HG03558 (cell line): ENCODE measurements around the gene DNAH8.

Experiments used
- ATAC-seq: cut with Tn5 transposase; IDR thresholded peaks from one replicate; pipeline ENCODE4 v1.9.1; 2021; ENCODE audit warnings: moderate number of reproducible peaks; ENCODE audit not compliant: unreplicated experiment; ENCODE audit errors: extremely low read depth

The DNAH8 gene

GRCh38 chr6:39060467-39061160, 345.5 kb downstream of the DNAH8 start:
- ATAC-seq, result no peak

DNA sequence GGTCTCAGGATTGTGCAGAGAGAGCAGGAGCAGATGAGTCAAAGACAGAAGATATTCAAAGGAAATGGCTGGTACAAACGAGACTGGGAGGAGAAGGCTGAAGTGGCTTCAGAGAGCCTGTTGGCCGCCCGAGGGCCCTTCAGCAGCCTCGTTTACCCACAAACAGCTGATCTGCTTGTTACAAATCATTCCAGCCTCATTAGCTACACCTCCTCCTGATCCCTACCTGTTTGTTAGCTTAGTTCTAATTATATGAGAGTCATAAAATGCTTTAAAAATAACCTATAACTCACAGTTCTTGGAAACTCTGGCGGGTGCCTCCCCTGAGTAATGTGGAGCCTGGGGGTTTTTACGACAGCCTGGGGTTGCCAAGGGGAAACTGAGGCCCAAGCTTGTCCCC, 346.1 kb downstream of the DNAH8 start:
- ATAC-seq, result no peak

- no peak for ATAC-seq
Measured at GRCh38 chr6:39061588-39061987, 346.5 kb downstream of the DNAH8 start.

DNA sequence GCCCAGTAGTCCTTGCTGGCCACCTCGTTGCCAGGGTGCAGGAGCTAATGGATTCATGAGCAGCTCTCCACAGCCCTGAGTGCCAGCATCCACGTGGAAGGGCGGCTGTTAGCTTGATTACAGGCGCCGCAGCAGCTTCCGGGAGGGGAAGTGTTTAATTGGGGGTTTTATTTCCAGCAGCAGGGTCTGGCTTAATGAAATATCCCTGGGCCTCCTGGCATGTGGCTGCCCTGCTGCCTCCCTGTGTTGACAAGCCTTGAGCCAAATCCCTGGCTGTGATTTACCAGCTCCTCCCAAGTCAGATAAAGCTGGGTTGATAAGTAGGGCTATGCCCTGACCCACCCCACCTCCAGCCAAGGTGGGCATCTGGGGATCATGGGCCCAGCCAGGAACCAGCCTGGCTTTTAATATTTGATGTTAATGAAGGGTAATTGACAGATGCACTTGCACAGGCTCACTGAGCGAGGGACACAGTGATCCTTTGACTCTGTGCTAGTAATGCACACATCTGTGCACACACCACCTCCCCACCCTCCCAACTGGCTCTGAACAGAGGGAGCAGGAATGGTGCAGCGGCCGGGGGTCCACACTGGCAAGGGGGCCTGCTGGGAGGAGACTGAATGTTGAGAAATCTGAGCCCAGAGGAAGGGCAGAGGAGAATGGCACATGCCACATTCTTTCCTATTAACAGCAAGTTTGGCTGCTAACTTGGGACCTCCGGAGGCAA, 347.1 kb downstream of the DNAH8 start:
- no peak for ATAC-seq

DNA sequence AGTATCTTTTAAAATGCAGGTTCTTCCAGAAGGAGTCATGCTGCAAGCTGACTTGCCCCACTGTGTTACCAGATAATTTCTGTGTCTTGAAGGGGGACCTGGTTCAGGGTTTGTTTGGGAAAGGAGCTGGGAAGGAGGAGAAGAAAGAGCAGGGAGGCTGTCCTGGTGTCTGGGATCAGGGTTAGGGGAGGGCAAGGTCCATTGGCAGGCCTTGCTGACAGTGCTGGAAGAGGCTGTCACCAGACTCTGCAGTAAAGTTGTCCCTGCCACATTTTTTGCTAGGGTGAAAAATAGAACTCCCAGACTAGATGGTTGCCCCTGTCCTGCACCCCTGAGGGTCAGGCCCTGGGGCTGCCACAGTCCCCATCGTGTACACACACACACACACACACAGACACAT, 348.4 kb downstream of the DNAH8 start:
- ATAC-seq, result no peak

DNA sequence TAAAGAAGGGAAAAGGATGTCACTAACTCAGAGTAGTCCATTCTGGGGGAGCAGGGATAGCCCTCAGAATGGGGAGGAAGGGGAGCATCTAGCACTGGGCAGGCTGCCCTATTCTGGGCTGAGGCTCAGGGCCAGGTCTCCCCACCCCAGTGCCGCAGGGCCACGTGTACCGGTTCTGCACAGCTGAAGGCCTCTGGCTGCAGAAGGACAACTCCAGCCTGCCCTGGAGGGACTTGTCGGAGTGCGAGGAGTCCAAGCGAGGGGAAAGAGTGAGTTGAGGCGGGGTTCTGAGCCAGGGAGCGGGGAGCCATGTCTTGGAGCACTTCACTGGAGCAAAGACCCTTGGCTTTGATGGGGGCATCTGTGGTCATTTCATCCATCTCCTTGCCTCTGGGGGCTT, 350.4 kb downstream of the DNAH8 start:
- no peak for ATAC-seq

DNA sequence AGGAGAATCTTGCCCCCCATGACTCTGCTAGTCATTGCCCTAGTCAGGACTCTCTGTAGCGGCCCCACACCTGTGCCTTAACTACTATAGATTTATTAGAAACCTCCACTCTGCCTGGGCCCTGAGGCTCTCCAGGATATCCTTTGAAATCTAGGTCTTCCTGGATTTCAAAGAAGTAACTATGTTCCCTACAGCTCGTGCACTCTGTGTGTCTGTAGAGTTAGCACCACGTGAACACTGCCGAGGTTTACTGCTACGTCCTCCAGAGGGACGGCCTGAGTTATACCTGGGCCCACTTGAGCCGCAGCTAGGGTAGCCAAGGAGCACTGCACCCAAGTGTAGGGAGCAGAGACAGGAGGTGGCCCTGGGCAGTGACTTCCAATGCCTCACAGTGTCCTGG, 353.3 kb downstream of the DNAH8 start:
- no peak for ATAC-seq

- no peak for ATAC-seq
Measured at GRCh38 chr6:39072830-39073229, 357.7 kb downstream of the DNAH8 start.

GRCh38 chr6:39073471-39074355, 358.6 kb downstream of the DNAH8 start:
- ATAC-seq, result no peak

DNA sequence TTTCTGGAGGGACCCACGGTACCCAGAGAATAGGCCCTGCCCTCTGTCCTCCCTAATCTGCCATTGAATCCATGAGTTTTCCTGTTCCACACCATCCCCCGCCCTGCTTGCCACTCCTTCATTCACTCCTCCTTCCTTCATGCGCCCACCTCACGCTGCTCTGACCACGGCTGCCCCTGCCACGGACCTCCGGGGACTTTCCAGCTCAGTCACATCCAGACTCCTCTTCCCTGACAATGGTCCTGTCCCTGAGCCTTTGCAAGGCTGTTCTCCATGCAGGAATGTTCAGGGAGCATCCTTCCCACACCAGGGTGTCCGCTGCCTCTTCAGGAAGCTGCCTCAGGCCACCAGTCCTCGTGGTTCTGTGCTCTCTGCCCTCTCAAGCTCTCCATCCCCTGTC, 359.4 kb downstream of the DNAH8 start:
- ATAC-seq, result no peak

GRCh38 chr6:39075010-39075686, 360.0 kb downstream of the DNAH8 start:
- ATAC-seq, result no peak

- ATAC-seq, result no peak
Measured at GRCh38 chr6:39075807-39076622, 360.9 kb downstream of the DNAH8 start.

DNA sequence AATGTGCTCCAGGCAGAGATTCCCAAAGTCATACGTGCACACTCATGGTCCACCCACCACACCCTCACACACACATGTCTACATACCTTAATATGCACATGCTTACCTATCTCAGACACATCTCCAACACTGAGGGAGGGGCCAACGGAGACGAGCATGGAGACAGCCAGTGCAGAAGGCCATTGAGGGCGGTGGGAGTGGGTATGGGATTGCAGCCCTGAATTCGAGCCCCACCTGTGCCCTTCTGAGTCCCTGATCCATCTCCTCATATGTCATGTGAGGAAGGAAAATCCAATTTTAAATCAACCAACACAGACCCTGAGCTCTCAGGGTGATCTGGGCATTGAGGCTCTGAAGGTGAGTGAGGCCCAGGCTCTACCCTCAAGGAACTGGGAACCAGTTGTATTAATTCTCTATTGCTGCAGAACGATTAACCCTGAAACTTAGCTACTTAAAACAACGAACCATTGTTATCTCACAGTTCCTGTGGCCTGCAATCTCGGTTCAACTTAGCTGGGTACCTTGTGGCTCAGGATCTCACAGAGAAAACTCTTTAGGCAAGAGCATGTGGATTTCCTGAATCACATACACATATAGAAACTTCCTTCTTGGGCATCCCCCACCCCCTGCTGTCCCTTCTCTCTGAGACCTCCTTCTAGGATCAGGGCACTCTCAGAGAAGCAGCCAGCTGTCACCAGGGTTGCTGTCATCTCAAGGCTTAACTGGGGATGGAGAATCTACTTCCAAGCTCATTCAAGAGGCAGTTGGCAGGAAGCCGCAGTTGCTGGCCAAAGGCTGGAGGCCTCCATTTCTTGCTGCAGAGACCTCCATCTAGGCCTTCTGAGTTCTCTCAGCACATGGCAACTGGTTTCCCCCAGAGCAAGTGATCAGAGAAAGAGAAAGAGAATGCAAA, 361.8 kb downstream of the DNAH8 start:
- no peak for ATAC-seq

GRCh38 chr6:39077882-39078594, 362.9 kb downstream of the DNAH8 start:
- ATAC-seq, result no peak

DNA sequence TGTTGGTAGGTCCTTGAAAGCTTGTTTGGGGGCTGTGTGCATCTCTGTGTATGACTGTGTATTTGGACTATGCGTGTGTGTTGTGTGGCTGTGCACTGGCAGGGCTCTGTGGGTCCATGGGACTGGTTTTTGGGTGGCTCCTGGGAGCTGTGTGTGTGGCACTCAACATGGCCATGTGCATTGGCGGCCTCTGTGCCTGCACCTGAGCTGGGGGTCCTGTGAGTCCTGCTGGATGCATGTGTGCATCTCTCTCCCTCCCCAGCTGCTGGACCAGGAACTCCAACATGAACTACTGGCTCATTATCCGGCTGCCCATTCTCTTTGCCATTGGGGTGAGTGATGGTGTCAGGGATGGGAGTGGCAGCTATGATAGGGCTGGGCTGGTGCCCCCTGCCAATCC, 363.6 kb downstream of the DNAH8 start:
- no peak for ATAC-seq

- no peak for ATAC-seq
Measured at GRCh38 chr6:39079197-39080125, 364.4 kb downstream of the DNAH8 start.
